ENCODE measurements around the gene ATF4. TPM values are rescaled to one million over a fixed set of nuclear protein-coding genes. Genes with fewer than 3 reads are reported as not detected.

Gene ATF4
- polyA plus RNA-seq, 1 donor from 2014 or later = 394 TPM

DNA sequence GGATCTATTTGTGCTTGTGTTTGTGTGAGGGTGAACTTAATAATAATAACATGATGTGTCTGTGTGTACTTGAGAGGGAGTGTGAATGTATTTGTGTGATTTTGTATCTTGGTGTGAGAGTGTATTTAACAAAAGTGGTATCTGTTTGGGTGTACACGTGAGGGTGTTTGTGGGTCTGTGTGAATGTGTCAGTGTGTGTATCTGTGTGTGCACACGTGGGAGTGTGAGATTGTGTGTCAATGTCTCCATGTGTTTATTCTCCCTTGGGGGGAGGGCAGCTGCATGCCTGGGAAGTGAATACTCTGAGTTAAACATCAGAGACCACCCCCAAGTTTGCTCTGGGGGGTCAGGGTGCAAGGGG lies 27.2 kb downstream of the ATF4 start:
- no peaks in the 10 kb centered on the region for H4K20me1 ChIP-seq (ENCODE audit: insufficient read depth)
- TF ChIP-seq EP300 (conservative IDR thresholded peaks at IDR 0.05; ENCODE audit: poor library complexity, severe bottlenecking) (no peak), MXI1 (conservative IDR thresholded peaks at IDR 0.05; ENCODE audit: poor library complexity, severe bottlenecking) (no peak), POLR2AphosphoS5 (IDR thresholded peaks at IDR 0.05) (no peak), EZH2 (IDR thresholded peaks at IDR 0.05; ENCODE audit: borderline replicate concordance, insufficient read depth, low read length, poor library complexity, severe bottlenecking) (no peak), RAD21 (conservative IDR thresholded peaks at IDR 0.05) (no peak), SMC3 (conservative IDR thresholded peaks at IDR 0.05; ENCODE audit: poor library complexity) (no peak), TAF1 (IDR thresholded peaks at IDR 0.05; ENCODE audit: low read depth) (no peak)
- TF ChIP-seq, protein P1, sequence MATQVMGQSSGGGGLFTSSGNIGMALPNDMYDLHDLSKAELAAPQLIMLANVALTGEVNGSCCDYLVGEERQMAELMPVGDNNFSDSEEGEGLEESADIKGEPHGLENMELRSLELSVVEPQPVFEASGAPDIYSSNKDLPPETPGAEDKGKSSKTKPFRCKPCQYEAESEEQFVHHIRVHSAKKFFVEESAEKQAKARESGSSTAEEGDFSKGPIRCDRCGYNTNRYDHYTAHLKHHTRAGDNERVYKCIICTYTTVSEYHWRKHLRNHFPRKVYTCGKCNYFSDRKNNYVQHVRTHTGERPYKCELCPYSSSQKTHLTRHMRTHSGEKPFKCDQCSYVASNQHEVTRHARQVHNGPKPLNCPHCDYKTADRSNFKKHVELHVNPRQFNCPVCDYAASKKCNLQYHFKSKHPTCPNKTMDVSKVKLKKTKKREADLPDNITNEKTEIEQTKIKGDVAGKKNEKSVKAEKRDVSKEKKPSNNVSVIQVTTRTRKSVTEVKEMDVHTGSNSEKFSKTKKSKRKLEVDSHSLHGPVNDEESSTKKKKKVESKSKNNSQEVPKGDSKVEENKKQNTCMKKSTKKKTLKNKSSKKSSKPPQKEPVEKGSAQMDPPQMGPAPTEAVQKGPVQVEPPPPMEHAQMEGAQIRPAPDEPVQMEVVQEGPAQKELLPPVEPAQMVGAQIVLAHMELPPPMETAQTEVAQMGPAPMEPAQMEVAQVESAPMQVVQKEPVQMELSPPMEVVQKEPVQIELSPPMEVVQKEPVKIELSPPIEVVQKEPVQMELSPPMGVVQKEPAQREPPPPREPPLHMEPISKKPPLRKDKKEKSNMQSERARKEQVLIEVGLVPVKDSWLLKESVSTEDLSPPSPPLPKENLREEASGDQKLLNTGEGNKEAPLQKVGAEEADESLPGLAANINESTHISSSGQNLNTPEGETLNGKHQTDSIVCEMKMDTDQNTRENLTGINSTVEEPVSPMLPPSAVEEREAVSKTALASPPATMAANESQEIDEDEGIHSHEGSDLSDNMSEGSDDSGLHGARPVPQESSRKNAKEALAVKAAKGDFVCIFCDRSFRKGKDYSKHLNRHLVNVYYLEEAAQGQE (IDR thresholded peaks at IDR 0.05; ENCODE audit: borderline replicate concordance) = no peak
- TF ChIP-seq, protein P2, sequence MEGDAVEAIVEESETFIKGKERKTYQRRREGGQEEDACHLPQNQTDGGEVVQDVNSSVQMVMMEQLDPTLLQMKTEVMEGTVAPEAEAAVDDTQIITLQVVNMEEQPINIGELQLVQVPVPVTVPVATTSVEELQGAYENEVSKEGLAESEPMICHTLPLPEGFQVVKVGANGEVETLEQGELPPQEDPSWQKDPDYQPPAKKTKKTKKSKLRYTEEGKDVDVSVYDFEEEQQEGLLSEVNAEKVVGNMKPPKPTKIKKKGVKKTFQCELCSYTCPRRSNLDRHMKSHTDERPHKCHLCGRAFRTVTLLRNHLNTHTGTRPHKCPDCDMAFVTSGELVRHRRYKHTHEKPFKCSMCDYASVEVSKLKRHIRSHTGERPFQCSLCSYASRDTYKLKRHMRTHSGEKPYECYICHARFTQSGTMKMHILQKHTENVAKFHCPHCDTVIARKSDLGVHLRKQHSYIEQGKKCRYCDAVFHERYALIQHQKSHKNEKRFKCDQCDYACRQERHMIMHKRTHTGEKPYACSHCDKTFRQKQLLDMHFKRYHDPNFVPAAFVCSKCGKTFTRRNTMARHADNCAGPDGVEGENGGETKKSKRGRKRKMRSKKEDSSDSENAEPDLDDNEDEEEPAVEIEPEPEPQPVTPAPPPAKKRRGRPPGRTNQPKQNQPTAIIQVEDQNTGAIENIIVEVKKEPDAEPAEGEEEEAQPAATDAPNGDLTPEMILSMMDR (IDR thresholded peaks at IDR 0.05; ENCODE audit: poor library complexity, severe bottlenecking) = no peak

DNA sequence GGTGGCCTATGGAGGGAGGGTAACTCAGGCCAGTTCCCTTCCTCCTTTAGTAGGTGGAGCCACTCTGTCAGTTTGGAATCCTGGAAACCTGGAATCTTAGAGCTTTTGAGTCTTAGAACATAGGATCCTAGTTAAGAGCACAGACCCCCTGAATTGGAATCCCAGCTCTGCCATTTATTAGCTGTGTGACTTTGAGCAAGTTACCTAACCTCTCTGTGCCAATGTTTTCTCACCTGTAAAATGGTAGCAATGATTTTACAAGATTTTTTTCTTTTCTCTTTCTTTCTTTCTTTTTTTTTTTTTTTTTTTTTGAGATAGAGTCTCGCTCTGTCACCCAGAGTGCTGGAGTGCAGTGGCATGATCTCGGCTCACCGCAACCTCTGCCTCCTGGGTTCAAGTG lies 33.1 kb downstream of the ATF4 start:
- Histone ChIP-seq H3K79me2 (replicated peaks; ENCODE audit: insufficient read depth, low read length) (no peaks in the 10 kb centered on the region), H3K4me2 (ENCODE audit: low read length) (no peak overlapping the region), H3K36me3 (ENCODE audit: insufficient read depth, low read length) (no peaks in the 10 kb centered on the region), H3K27ac (ENCODE audit: low read length) (no peak overlapping the region), H2AFZ (ENCODE audit: low read depth, low read length) (no peak overlapping the region), H3K27me3 (ENCODE audit: insufficient read depth, low read depth, low read length) (peaks cover 28% of the 10 kb centered on the region), H3K9me3 (ENCODE audit: low read length) (no peaks in the 10 kb centered on the region), H3K9ac (ENCODE audit: low read length) (no peak overlapping the region), H3K4me3 (ENCODE audit: low read length) (no peak overlapping the region), H4K20me1 (ENCODE audit: insufficient read depth) (no peaks in the 10 kb centered on the region), H3F3A (ENCODE audit: insufficient read depth, low read length, poor library complexity, severe bottlenecking) (no peaks in the 10 kb centered on the region), H3K9me2 (ENCODE audit: insufficient read depth, low read length) (no peaks in the 10 kb centered on the region)
- TF ChIP-seq POLR2AphosphoS5 (IDR thresholded peaks at IDR 0.05) (no peak), EP300 (conservative IDR thresholded peaks at IDR 0.05; ENCODE audit: poor library complexity, severe bottlenecking) (no peak), TAF1 (IDR thresholded peaks at IDR 0.05; ENCODE audit: low read depth) (no peak), EZH2 (IDR thresholded peaks at IDR 0.05; ENCODE audit: borderline replicate concordance, insufficient read depth, low read length, poor library complexity, severe bottlenecking) (no peak), MXI1 (conservative IDR thresholded peaks at IDR 0.05; ENCODE audit: poor library complexity, severe bottlenecking) (no peak), SMC3 (conservative IDR thresholded peaks at IDR 0.05; ENCODE audit: poor library complexity) (no peak), RAD21 (conservative IDR thresholded peaks at IDR 0.05) (no peak)
- TF ChIP-seq, protein P1 (IDR thresholded peaks at IDR 0.05; ENCODE audit: borderline replicate concordance) = no peak
- TF ChIP-seq, protein P2 (IDR thresholded peaks at IDR 0.05; ENCODE audit: poor library complexity, severe bottlenecking) = no peak

More for the DNA sequence above, 27.2 kb downstream of the ATF4 start:
- Histone ChIP-seq H3F3A (ENCODE audit: insufficient read depth, low read length, poor library complexity, severe bottlenecking) (no peaks in the 10 kb centered on the region), H3K4me3 (ENCODE audit: low read length) (no peak overlapping the region), H3K27ac (ENCODE audit: low read length) (no peak overlapping the region), H3K27me3 (ENCODE audit: insufficient read depth, low read depth, low read length) (peaks cover 39% of the 10 kb centered on the region), H3K9ac (ENCODE audit: low read length) (no peak overlapping the region), H3K79me2 (replicated peaks; ENCODE audit: insufficient read depth, low read length) (no peaks in the 10 kb centered on the region), H3K36me3 (ENCODE audit: insufficient read depth, low read length) (no peaks in the 10 kb centered on the region), H3K9me3 (ENCODE audit: low read length) (no peaks in the 10 kb centered on the region), H2AFZ (ENCODE audit: low read depth, low read length) (no peak overlapping the region), H3K9me2 (ENCODE audit: insufficient read depth, low read length) (no peaks in the 10 kb centered on the region), H3K4me2 (ENCODE audit: low read length) (no peak overlapping the region)
